ENCODE data around the gene KRT2. TPM values are rescaled to one million over a fixed set of nuclear protein-coding genes. Genes with fewer than 3 reads are reported as not detected.

KRT2 gene
- total RNA-seq, 1 experiment from 2014 or later: not detected

- no TSS peak for BruUV-seq (replicated peaks)
- intact Hi-C loops (cut with micrococcal nuclease; ENCODE audit: unreplicated experiment): no loop called here
- TF ChIP-seq CTCF (IDR thresholded peaks at IDR 0.05; ENCODE audit: unreplicated experiment): no peak
- Mint-ChIP-seq H3K4me1 (ENCODE audit: low read depth, unreplicated experiment) (no peaks in the 10 kb centered on the region), H3K36me3 (ENCODE audit: insufficient read depth, unreplicated experiment) (no peaks in the 10 kb centered on the region), H3K27ac (ENCODE audit: unreplicated experiment) (no peak overlapping the region), H3K27me3 (ENCODE audit: unreplicated experiment) (peaks cover 81% of the 10 kb centered on the region), H3K4me3 (ENCODE audit: low read depth, unreplicated experiment) (no peak overlapping the region), H3K9me3 (ENCODE audit: low read depth, unreplicated experiment) (no peaks in the 10 kb centered on the region)
- DNase-seq: no peak
- CTCF ChIA-PET: interaction anchor here (0.5 to 1.1 kb wide), 2 partner anchors 50 to 345 kb away, joined by 3 to 4 read pairs; no protein-coding TSS in a partner anchor
Observed at GRCh38 chr12:52632656-52633055, 19.4 kb downstream of the KRT2 start.

- no peak for DNase-seq
- CTCF ChIA-PET: no interaction called here
- H3K4me3 Mint-ChIP-seq (ENCODE audit: low read depth, unreplicated experiment): no peak overlapping the region
- no peaks in the 10 kb centered on the region for H3K4me1 Mint-ChIP-seq (ENCODE audit: low read depth, unreplicated experiment)
- no TSS peak for BruUV-seq (replicated peaks)
- intact Hi-C loops (cut with micrococcal nuclease; ENCODE audit: unreplicated experiment): no loop called here
- no peaks in the 10 kb centered on the region for H3K36me3 Mint-ChIP-seq (ENCODE audit: insufficient read depth, unreplicated experiment)
- TF ChIP-seq CTCF (IDR thresholded peaks at IDR 0.05; ENCODE audit: unreplicated experiment): no peak
- H3K9me3 Mint-ChIP-seq (ENCODE audit: low read depth, unreplicated experiment): no peaks in the 10 kb centered on the region
- peaks cover 84% of the 10 kb centered on the region for H3K27me3 Mint-ChIP-seq (ENCODE audit: unreplicated experiment)
- H3K27ac Mint-ChIP-seq (ENCODE audit: unreplicated experiment): no peak overlapping the region
Observed at GRCh38 chr12:52631676-52632459, 20.1 kb downstream of the KRT2 start.

GRCh38 chr12:52631264-52631663 lies 20.7 kb downstream of the KRT2 start:
- no peaks in the 10 kb centered on the region for H3K9me3 Mint-ChIP-seq (ENCODE audit: low read depth, unreplicated experiment)
- no peak for DNase-seq
- H3K27ac Mint-ChIP-seq (ENCODE audit: unreplicated experiment): no peak overlapping the region
- CTCF ChIA-PET: no interaction called here
- H3K27me3 Mint-ChIP-seq (ENCODE audit: unreplicated experiment): peaks cover 84% of the 10 kb centered on the region
- intact Hi-C loops (cut with micrococcal nuclease; ENCODE audit: unreplicated experiment): no loop called here
- no peaks in the 10 kb centered on the region for H3K4me1 Mint-ChIP-seq (ENCODE audit: low read depth, unreplicated experiment)
- BruUV-seq (replicated peaks): no TSS peak
- H3K4me3 Mint-ChIP-seq (ENCODE audit: low read depth, unreplicated experiment): no peak overlapping the region
- no peaks in the 10 kb centered on the region for H3K36me3 Mint-ChIP-seq (ENCODE audit: insufficient read depth, unreplicated experiment)
- TF ChIP-seq CTCF (IDR thresholded peaks at IDR 0.05; ENCODE audit: unreplicated experiment): no peak

GRCh38 chr12:52630599-52631200 lies 21.3 kb downstream of the KRT2 start:
- DNase-seq: no peak
- no peaks in the 10 kb centered on the region for H3K9me3 Mint-ChIP-seq (ENCODE audit: low read depth, unreplicated experiment)
- CTCF ChIA-PET: no interaction called here
- no peaks in the 10 kb centered on the region for H3K4me1 Mint-ChIP-seq (ENCODE audit: low read depth, unreplicated experiment)
- H3K27ac Mint-ChIP-seq (ENCODE audit: unreplicated experiment): no peak overlapping the region
- no peak overlapping the region for H3K4me3 Mint-ChIP-seq (ENCODE audit: low read depth, unreplicated experiment)
- intact Hi-C loops (cut with micrococcal nuclease; ENCODE audit: unreplicated experiment): no loop called here
- no peak for TF ChIP-seq CTCF (IDR thresholded peaks at IDR 0.05; ENCODE audit: unreplicated experiment)
- peaks cover 86% of the 10 kb centered on the region for H3K27me3 Mint-ChIP-seq (ENCODE audit: unreplicated experiment)
- BruUV-seq (replicated peaks): no TSS peak
- H3K36me3 Mint-ChIP-seq (ENCODE audit: insufficient read depth, unreplicated experiment): no peaks in the 10 kb centered on the region
